Esophagus muscularis mucosa (tissue), 4 donors: Measurements from ENCODE around the gene SLPI.

Experiments used
- EP300 ChIP-seq: sonication (generic); formaldehyde crosslinking; IDR thresholded peaks from one replicate; pipeline ENCODE4 v1.6.1; 2017; ENCODE audit warnings: antibody characterized with exemption
- POLR2A ChIP-seq: fragments of 450-650 bp; IDR thresholded peaks from one replicate; pipeline ENCODE4 v1.6.1; 2017; ENCODE audit warnings: antibody characterized with exemption, moderate library complexity, mild to moderate bottlenecking, low read depth
- POLR2AphosphoS5 ChIP-seq, 2 donors: sonication (generic); formaldehyde crosslinking; IDR thresholded peaks; one replicate each; pipeline ENCODE4 v1.6.1; 2017; ENCODE audit warnings: antibody characterized with exemption in 2 of 2
- TF ChIP-seq, protein P1 (sequence below), 3 experiments: fragments of 200-600 bp in 2 of 3; fragments of 450-650 bp in 1 of 3; sonication (generic) in 2 of 3; IDR thresholded peaks; one replicate each; pipeline ENCODE4 v1.5.1; 2017 to 2019; ENCODE audit warnings: antibody characterized with exemption in 3 of 3, mild to moderate bottlenecking in 2 of 3, moderate library complexity in 1 of 3

DNA sequence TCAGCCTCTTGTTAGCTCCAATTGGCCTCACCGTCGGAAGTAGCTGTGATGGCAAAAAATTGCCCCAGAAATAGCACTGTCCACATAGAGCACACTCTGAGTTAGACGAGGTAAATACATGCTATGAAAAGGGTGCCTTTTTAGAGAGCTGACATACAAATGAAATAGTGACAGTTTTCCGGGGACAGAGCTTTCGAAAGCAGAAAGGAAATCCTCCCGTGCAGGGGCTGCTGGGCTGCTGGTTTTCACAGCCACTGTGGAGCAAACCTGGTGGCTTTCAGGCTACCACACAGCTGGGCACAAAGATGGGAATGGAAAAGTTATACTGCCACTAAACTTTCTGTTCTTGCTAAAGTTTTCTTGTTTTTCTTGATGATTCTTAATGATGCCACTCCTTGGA lies 8.3 kb downstream of the SLPI start:
- no peak for TF ChIP-seq EP300
- TF ChIP-seq, protein P1, sequence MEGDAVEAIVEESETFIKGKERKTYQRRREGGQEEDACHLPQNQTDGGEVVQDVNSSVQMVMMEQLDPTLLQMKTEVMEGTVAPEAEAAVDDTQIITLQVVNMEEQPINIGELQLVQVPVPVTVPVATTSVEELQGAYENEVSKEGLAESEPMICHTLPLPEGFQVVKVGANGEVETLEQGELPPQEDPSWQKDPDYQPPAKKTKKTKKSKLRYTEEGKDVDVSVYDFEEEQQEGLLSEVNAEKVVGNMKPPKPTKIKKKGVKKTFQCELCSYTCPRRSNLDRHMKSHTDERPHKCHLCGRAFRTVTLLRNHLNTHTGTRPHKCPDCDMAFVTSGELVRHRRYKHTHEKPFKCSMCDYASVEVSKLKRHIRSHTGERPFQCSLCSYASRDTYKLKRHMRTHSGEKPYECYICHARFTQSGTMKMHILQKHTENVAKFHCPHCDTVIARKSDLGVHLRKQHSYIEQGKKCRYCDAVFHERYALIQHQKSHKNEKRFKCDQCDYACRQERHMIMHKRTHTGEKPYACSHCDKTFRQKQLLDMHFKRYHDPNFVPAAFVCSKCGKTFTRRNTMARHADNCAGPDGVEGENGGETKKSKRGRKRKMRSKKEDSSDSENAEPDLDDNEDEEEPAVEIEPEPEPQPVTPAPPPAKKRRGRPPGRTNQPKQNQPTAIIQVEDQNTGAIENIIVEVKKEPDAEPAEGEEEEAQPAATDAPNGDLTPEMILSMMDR (IDR thresholded peaks at IDR 0.05), result no peak
- TF ChIP-seq POLR2AphosphoS5 (IDR thresholded peaks at IDR 0.05), result no peak
- no peak for TF ChIP-seq POLR2A
